ENCODE measurements around the gene HECTD1.
"Not testable (repeated sequence)": the region's sequence is repeated elsewhere in the genome, so short reads cannot be mapped to it uniquely, and the experiment has no call there.

The HECTD1 gene

DNA sequence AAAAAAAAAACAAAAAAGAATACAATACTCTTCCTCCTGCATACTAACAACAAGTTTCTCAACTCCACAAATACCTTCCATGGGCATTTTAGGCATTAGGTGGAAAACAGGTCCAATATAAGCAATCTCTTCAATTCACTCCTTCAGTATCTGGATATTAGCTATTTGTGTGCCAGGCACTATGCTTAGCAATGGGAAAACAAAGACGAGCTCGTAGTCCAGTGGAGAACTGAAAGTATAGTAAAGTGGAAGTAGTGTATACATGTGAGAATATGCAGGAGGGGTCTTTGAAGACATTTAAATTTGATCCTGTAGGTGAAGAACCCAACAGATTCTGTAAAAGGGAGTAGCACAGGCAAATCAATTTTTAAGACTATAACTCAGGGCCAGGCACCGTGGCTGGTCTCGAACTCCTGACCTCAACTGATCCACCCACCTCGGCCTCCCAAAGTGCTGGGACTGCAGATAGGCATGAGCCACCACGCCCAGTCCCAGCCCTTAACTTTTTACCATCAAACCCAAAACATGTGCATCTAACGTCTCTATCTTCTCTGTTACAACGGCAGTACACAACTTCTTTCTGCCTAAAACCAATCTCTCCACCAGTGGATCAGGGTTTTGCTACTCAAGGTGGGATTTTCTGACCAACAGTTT is 10.6 kb downstream of the HECTD1 start:
- DNase-seq (ENCODE audit: low read depth in 1 of 2, low spot score in 1 of 2) = no peak

GRCh38 chr14:31194661-31195060 is 12.9 kb downstream of the HECTD1 start:
- DNase-seq (ENCODE audit: low read depth in 1 of 2, low spot score in 1 of 2) = no peak

DNA sequence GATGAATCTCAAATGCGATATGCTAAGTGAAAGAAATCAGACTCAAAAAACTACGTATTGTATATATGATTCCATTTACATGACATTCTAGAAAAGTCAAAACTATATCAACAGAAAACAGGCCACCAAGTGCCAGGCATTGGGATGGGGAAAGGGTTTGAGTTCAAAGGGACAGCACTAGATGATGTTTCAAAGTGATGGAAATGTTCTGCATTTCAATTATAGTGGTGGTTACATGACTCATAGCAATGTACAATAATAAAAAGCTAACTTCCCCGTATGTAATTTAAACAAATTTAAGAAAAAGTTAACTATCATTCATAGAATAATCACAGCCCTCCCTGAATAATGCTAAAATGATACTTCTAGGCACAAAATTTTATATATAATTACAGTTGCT is 13.5 kb downstream of the HECTD1 start:
- no peak for DNase-seq (ENCODE audit: low read depth in 1 of 2, low spot score in 1 of 2)

GRCh38 chr14:31192544-31192943 is 15.0 kb downstream of the HECTD1 start:
- not testable (repeated sequence) for DNase-seq (ENCODE audit: low read depth in 1 of 2, low spot score in 1 of 2)

GRCh38 chr14:31190717-31191263 is 16.8 kb downstream of the HECTD1 start:
- DNase-seq (ENCODE audit: low read depth in 1 of 2, low spot score in 1 of 2) = no peak

DNA sequence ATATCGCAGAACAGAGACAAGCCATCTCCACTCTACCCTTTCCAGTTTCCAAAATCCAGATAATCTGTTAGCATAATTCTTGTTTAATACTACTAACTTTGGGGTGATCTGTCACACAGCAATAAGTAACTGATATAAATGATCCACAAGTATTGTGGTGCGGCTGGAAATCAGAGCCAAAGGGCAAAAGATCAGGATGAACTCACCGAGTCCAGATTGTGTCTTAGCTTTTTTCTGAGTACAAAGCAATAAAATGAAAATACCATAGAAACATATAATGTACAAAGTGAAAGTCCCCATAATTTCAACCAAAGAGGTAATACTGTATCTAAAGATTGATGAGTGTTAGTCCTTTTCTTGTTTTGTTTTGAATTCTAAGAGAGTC is 17.4 kb downstream of the HECTD1 start:
- DNase-seq (ENCODE audit: low read depth in 1 of 2, low spot score in 1 of 2) = no peak

DNA sequence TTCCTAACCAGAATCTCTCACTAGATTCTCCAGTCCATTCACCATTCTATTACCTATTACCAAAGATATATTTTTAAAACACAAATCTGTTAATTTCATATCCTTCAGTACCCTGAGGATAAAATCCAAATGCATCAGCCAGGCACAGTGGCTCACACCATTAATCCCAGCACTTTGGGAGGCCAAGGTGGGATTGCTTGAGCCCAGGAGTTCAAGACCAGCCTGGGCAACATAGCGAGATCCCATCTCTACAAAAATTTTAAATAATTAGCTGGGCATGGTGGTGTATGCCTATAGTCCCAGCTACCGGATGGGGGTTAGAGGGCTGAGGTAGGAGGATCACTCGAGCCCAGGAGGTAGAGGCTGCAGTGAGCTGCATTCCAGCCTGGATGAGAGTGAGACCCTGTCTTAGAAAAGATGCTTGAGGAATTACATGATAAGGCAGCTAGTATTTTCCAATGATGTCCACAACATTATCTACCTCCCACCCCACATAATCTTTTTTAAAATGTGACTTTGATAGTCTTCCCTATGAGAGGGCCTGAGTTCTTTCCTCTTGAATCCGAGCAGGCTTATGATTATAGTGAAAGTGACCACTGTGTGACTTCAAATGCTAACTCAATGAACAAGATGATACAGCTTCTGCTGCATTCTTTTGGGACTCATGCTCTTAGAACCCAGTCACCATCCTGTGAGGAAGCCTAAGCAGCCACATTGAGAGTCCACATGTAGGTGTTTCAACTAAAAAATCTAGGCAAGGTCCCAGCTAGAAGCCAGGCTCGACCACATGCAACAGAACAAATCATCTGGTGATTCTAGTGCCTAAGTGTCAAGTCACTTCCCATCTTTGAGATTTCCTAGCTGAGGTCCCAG is 18.0 kb downstream of the HECTD1 start:
- DNase-seq (ENCODE audit: low read depth in 1 of 2, low spot score in 1 of 2) = no peak

GRCh38 chr14:31188744-31189143 is 18.8 kb downstream of the HECTD1 start:
- DNase-seq (ENCODE audit: low read depth in 1 of 2, low spot score in 1 of 2) = no peak

DNA sequence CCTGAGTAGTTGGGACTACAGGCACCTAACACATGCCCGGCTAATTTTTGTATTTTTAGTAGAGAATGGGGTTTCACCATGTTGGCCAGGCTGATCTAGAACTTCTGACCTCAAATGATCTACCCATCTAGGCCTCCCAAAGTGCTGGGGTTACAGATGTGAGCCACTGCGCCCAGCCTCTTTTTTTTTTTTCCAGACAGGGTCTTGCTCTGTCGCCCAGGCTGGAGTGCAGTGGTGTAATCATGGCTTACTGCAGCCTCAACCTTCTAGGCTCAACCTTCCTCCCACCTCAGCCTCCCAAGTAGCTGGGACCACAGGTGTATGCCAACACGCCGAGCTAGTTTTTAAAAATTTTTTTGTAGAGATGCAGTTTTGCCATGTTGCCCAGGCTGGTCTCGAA is 25.6 kb downstream of the HECTD1 start:
- not testable (repeated sequence) for DNase-seq (ENCODE audit: low read depth in 1 of 2, low spot score in 1 of 2)

GRCh38 chr14:31181271-31181670 is 26.3 kb downstream of the HECTD1 start:
- no peak for DNase-seq (ENCODE audit: low read depth in 1 of 2, low spot score in 1 of 2)

DNA sequence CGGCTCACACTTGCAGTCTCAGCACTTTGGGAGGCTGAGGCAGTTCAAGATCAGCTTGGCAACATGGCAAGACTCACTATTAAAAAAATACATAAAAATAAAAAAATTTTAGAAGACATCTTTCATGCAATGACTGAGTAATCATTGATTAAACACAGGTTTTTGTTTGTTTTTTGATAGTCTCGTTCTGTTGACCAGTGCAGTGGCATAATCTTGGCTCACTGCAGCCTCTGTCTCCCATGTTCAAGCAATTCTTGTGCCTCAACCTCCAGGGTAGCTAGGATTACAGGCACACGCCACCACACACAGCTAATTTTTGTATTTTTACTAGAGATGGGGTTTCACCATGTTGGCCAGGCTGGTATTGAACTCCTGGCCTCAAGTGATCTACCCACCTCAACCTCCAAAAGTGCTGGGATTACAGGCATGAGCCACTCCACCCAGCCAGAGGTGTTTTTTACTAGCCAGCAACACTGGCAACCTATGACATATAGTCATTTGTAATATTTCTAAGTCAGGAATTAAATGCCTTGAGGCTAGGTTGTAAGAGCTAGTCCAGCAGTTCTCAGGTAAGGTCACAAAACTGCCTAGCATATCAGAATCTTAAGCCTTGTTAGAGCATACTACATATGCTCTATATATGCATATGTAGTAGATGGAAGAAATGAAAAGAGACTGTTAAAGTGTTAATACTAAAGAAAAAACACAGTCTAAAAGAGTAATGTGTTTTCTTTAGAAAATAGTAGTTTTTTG is 27.1 kb downstream of the HECTD1 start:
- no peak for DNase-seq (ENCODE audit: low read depth in 1 of 2, low spot score in 1 of 2)

GRCh38 chr14:31174433-31174832 is 33.2 kb downstream of the HECTD1 start:
- DNase-seq (ENCODE audit: low read depth in 1 of 2, low spot score in 1 of 2) = no peak

DNA sequence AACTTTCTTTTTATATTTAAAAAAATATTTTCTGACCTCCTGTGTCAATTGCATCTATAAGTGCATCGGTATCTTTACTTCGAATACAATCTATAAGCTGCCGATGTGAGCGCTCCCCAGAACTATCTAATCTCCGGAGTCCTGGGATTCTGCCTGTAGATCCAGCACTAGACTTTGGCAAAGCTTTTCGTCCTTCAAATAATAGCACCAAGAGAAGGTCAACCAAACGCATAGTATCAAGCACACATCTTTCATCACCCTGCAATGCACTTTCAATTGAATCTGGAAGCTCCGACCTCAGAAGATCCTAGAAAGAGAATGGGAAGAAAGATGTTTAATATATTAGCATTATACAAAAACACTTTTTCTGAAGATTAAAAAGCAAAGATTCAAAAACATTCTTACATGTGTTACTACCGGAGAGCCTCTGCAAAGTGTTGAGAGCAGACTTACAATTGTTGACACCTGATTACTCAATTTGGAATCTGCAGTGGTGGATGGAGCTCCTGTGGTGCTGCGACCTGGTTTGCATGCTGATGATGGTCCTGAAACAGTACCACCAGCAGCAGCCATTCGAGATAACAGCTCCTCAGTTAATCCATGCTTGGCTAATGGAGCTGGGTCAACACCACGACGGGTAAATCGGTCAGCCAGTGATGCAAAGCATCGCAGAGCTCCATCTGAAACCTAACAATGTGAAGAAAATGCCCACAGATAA is 34.3 kb downstream of the HECTD1 start:
- no peak for DNase-seq (ENCODE audit: low read depth in 1 of 2, low spot score in 1 of 2)

GRCh38 chr14:31172084-31172483 is 35.5 kb downstream of the HECTD1 start:
- DNase-seq (ENCODE audit: low read depth in 1 of 2, low spot score in 1 of 2) = no peak

- no peak for DNase-seq (ENCODE audit: low read depth in 1 of 2, low spot score in 1 of 2)
Observed at GRCh38 chr14:31170411-31170810, 37.2 kb downstream of the HECTD1 start.

DNA sequence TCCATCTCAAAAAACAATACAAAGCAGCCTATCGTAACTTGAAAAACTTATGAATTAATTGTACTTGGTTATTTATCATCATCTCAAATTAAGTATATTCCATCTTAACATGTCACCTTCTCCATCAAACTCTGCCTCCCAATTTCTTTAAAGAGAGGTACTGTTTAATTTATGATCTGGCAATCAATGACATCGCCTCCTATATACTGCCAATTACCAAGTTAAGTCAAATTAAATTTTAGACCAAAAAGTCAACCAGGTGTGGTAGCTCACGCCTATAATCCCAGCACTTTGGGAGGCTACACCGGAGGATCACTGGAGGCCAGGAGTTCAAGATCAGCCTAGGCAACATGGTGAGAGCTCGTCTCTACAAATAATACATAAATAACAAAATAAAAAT is 37.7 kb downstream of the HECTD1 start:
- no peak for DNase-seq (ENCODE audit: low read depth in 1 of 2, low spot score in 1 of 2)

DNA sequence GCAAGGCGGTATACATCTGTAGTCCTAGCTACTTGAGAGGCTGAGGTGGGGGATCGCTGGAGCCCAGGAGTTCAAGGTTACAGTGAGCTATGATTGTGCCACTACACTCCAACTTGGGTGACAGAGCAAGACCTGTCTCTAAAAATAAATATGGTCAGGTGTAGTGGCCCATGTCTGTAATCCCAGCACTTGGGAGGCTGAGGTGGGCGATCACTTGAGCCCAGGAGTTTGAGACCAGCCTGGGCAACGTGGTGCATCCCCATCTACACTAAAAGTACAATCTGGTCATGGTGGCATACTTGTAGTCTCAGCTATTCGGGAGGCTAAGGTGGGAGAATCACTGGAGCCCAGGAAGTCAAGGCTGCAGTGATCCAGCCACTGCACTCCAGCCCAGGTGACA is 40.6 kb downstream of the HECTD1 start:
- DNase-seq (ENCODE audit: low read depth in 1 of 2, low spot score in 1 of 2) = no peak

DNA sequence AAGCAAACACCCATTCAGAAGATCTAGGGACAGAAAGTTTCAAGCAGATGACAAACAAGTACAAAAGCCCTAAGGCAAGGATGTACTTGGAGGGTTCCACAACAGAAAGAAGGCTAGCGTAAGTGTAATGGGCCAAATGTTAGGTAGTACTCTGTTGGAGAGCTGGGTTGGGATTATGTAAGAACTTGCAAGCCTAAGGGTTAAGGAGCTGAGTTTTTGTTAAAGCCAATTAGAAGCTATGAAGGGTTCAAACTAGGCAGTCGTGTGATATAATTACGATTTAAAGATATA is 41.4 kb downstream of the HECTD1 start:
- DNase-seq (ENCODE audit: low read depth in 1 of 2, low spot score in 1 of 2) = no peak

DNA sequence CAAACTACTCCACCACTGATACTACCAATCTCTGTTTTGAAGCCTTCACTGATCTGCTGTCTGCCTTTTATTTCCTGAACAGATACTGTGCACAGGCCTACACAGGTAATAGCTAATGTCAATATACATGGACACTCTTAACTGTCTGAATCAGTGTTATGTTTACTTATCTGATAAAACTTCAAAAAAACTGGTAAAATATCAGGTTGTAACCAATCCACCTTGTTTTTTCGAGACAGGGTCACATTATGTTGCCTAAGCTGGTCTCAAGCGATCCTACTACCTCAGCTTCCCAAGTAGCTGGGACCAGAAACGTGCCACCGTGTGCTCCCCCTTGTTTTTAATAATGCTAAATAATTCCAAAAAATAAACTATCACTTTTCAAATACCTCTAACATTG is 43.5 kb downstream of the HECTD1 start:
- no peak for DNase-seq (ENCODE audit: low read depth in 1 of 2, low spot score in 1 of 2)

- no peak for DNase-seq (ENCODE audit: low read depth in 1 of 2, low spot score in 1 of 2)
Observed at GRCh38 chr14:31162910-31163649, 44.5 kb downstream of the HECTD1 start.

DNA sequence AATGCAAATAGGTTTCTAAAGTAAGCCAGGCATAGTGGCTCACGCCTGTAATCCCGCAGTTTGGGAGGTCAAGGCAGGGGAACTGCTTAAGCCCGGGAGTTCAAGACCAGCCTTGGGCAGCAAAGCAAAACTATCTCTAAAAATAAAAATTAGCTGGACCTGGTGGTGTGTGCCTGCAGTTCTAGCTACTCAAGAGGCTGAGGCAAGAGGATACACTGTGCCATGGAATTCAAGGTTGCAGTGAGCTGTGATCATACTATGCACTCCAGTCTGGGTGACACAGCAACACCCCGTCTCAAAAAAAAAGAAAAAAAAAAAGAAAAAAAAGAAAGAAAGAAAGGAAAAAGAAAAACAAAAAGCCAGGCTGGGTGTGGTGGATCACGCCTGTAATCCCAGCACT is 46.3 kb downstream of the HECTD1 start:
- no peak for DNase-seq (ENCODE audit: low read depth in 1 of 2, low spot score in 1 of 2)

Data from activated T-helper 1 cell treated with anti-CD3 and anti-CD28 coated beads, Interleukin-2, amount 50 U/mL, for 16 hours (primary cell).